Bone marrow (tissue), 2 donors: Measurements from ENCODE around the gene SUSD1.
"Not testable (repeated sequence)": the region's sequence is repeated elsewhere in the genome, so short reads cannot be mapped to it uniquely, and the experiment has no call there.

ENCODE experiments used
- DNase-seq, 2 donors: peaks; one replicate each; lab custom pipeline; 2025; lab: John Stamatoyannopoulos, UW

SUSD1 gene

GRCh38 chr9:112173489-112174221, 1.4 kb downstream of the SUSD1 start:
- no peak for DNase-seq

GRCh38 chr9:112170968-112171367, 4.1 kb downstream of the SUSD1 start:
- no peak for DNase-seq

GRCh38 chr9:112170235-112170634, 4.9 kb downstream of the SUSD1 start:
- DNase-seq: no peak

- DNase-seq: no peak
These were observed 5.7 kb downstream of the SUSD1 start for GRCh38 chr9:112169368-112169767.

GRCh38 chr9:112168197-112168596, 6.9 kb downstream of the SUSD1 start:
- DNase-seq: no peak

- no peak for DNase-seq
These were observed 8.6 kb downstream of the SUSD1 start for GRCh38 chr9:112166176-112167140.

GRCh38 chr9:112162621-112163413, 12.3 kb downstream of the SUSD1 start:
- DNase-seq: peak in 1 of 2 donors; percentile 18

GRCh38 chr9:112159781-112160180, 15.3 kb downstream of the SUSD1 start:
- DNase-seq: no peak

- DNase-seq: no peak
These were observed 16.3 kb downstream of the SUSD1 start for GRCh38 chr9:112158656-112159367.

- DNase-seq: no peak
These were observed 17.1 kb downstream of the SUSD1 start for GRCh38 chr9:112157961-112158360.

- no peak for DNase-seq
These were observed 18.0 kb downstream of the SUSD1 start for GRCh38 chr9:112157087-112157486.

- no peak for DNase-seq
These were observed 25.9 kb downstream of the SUSD1 start for GRCh38 chr9:112149211-112149610.

- no peak for DNase-seq
These were observed 29.2 kb downstream of the SUSD1 start for GRCh38 chr9:112145886-112146285.

- no peak for DNase-seq
These were observed 30.3 kb downstream of the SUSD1 start for GRCh38 chr9:112144807-112145206.

GRCh38 chr9:112142420-112142819, 32.7 kb downstream of the SUSD1 start:
- DNase-seq: no peak

GRCh38 chr9:112140936-112141335, 34.2 kb downstream of the SUSD1 start:
- DNase-seq: no peak

- no peak for DNase-seq
These were observed 38.0 kb downstream of the SUSD1 start for GRCh38 chr9:112137066-112137465.

- no peak for DNase-seq
These were observed 39.4 kb downstream of the SUSD1 start for GRCh38 chr9:112135706-112136105.

- DNase-seq: not testable (repeated sequence)
These were observed 41.3 kb downstream of the SUSD1 start for GRCh38 chr9:112133806-112134205.

GRCh38 chr9:112132356-112132755, 42.7 kb downstream of the SUSD1 start:
- no peak for DNase-seq

- no peak for DNase-seq
These were observed 44.1 kb downstream of the SUSD1 start for GRCh38 chr9:112130997-112131396.

- DNase-seq: no peak
These were observed 44.8 kb downstream of the SUSD1 start for GRCh38 chr9:112130347-112130746.
